Measurements from ENCODE around the gene CES2.

GRCh38 chr16:66900721-66901441 lies 34.4 kb upstream of the CES2 start:
- TF ChIP-seq CTCF (IDR thresholded peaks at IDR 0.05) (no peak), MYC (IDR thresholded peaks at IDR 0.05; ENCODE audit: borderline replicate concordance, low read length) (no peak)
